ENCODE measurements around the gene GINS3.

The GINS3 gene

DNA sequence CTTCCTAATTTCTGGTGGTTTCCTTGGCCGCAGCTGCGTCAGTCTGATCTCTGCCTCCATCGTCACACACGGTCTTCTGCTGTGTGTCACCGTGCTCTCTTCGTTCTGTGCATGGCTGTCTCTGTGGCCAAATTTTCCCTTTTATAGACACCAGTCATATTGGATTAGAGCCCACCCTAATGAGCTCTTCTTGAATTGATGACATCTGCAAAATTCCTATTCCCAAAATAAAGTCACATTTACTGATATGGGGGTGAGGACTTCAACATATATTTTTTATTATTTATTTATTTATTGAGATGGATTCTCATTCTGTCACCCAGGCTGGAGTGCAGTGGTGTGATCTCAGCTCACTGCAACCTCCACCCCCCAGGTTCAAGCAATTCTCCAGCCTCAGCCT lies 38.4 kb downstream of the GINS3 start:
- DNase-seq (ENCODE audit: low spot score), result no peak
- in situ Hi-C loops (cut with MboI; ENCODE audit: low pct_unique_long_range_greater_than_20kb, low sequenced_read_pairs, unreplicated experiment), result no loop called here
- TF ChIP-seq, protein P1, sequence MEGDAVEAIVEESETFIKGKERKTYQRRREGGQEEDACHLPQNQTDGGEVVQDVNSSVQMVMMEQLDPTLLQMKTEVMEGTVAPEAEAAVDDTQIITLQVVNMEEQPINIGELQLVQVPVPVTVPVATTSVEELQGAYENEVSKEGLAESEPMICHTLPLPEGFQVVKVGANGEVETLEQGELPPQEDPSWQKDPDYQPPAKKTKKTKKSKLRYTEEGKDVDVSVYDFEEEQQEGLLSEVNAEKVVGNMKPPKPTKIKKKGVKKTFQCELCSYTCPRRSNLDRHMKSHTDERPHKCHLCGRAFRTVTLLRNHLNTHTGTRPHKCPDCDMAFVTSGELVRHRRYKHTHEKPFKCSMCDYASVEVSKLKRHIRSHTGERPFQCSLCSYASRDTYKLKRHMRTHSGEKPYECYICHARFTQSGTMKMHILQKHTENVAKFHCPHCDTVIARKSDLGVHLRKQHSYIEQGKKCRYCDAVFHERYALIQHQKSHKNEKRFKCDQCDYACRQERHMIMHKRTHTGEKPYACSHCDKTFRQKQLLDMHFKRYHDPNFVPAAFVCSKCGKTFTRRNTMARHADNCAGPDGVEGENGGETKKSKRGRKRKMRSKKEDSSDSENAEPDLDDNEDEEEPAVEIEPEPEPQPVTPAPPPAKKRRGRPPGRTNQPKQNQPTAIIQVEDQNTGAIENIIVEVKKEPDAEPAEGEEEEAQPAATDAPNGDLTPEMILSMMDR (IDR thresholded peaks at IDR 0.05; ENCODE audit: extremely low read depth, insufficient read depth, missing control alignments), result no peak

DNA sequence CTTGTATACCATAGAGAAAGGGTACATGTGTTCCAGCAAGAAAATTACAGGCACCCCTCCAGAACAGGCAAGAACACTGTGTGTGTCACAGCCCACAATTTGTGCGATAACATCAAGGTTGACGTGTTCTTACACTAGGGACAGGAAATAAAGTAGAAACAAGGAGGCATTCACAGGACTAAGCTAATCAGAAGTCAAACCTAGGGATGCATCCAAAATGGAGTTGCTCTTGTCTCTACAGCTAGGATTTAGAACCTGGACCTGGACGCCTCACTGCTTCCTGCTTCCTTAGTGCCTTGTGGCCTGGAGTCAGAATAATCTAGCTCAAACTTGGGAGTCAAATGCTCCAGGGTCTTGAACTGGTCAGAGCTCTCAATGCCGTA lies 41.3 kb downstream of the GINS3 start:
- DNase-seq (ENCODE audit: low spot score), result no peak
- in situ Hi-C loops (cut with MboI; ENCODE audit: low pct_unique_long_range_greater_than_20kb, low sequenced_read_pairs, unreplicated experiment), result no loop called here
- TF ChIP-seq, protein P1 (IDR thresholded peaks at IDR 0.05; ENCODE audit: extremely low read depth, insufficient read depth, missing control alignments), result no peak

DNA sequence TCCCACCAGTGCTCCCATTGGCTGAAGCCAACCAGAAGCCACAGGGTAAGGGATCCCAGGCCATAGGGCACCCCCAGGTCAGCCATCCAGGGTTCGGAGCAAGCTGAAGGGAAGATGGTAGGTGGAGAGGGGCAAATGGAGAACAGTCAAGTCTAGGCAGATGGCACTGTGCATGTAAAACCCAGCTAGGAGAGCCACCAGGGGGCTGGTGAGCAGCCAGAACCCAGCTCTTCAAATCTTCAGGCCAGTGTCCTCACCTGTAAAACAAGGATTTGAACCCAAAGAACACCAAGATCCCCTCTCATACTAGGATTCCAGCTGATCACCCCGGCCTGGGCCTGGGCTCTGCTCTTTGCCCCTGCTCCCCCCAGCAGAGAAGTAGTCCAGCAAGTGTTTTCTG lies 43.5 kb downstream of the GINS3 start:
- DNase-seq (ENCODE audit: low spot score), result no peak
- in situ Hi-C loops (cut with MboI; ENCODE audit: low pct_unique_long_range_greater_than_20kb, low sequenced_read_pairs, unreplicated experiment), result no loop called here
- TF ChIP-seq, protein P1 (IDR thresholded peaks at IDR 0.05; ENCODE audit: extremely low read depth, insufficient read depth, missing control alignments), result no peak

DNA sequence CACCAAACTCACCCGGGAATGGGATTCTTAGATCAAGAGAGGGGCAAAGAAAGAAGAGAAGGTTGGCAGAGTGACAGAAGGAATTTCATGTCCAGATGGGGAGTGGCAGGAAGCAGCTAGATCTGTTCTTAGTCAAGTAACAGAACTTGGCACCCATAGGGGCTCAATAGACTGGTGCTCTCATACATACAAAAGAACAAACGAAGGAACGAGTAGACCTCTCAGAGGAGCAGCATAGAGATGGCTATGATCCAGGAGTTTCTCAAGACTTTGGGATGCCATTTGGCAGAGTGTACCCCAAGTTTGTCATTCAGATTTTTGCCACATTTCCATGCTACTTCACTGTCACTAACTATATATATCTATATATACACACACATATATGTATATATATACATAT lies 47.9 kb downstream of the GINS3 start:
- no peak for DNase-seq (ENCODE audit: low spot score)
- in situ Hi-C loops (cut with MboI; ENCODE audit: low pct_unique_long_range_greater_than_20kb, low sequenced_read_pairs, unreplicated experiment), result no loop called here
- TF ChIP-seq, protein P1 (IDR thresholded peaks at IDR 0.05; ENCODE audit: extremely low read depth, insufficient read depth, missing control alignments), result no peak

DNA sequence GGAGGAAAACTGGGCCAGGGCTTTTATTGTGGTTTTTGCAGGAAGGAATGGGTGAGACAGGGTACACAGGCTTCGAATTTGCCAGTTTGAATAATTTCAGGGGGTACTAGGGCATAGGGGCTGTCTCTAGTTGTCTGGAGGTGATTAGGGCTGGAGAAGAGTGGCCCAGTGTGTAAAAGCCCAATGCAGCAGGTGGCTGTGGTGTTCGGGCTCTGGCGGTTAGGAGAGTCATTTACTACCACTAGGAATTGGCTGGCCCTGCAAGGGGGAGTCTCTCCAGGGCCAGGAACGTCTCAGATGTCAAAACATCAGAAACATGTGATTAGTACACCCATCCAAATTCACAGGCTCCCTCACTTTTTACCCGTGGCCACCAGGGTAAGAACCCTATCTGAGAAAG lies 50.3 kb downstream of the GINS3 start:
- in situ Hi-C loops (cut with MboI; ENCODE audit: low pct_unique_long_range_greater_than_20kb, low sequenced_read_pairs, unreplicated experiment), result no loop called here
- TF ChIP-seq, protein P1 (IDR thresholded peaks at IDR 0.05; ENCODE audit: extremely low read depth, insufficient read depth, missing control alignments), result no peak
- DNase-seq (ENCODE audit: low spot score), result no peak

DNA sequence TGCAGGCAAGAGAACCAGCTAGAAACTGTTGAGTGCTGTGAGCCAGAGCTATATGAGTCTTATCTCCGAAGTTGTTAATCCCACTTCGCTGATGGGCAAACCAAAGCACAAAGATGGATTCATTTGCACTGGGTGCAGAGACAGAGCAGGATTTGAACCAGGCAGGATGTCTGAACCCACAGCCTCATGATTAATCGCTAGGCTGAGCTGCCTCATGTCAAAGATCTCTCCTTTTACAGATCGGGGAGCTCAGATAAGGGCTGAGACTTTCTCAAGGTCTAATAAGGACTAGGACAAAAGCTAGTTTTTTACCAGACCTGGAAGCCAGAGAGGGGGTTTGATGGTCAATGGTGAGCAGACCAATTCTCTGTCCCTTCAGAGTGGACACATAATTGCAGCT lies 51.5 kb downstream of the GINS3 start:
- no peak for DNase-seq (ENCODE audit: low spot score)
- TF ChIP-seq, protein P1 (IDR thresholded peaks at IDR 0.05; ENCODE audit: extremely low read depth, insufficient read depth, missing control alignments), result no peak
- in situ Hi-C loops (cut with MboI; ENCODE audit: low pct_unique_long_range_greater_than_20kb, low sequenced_read_pairs, unreplicated experiment), result no loop called here

DNA sequence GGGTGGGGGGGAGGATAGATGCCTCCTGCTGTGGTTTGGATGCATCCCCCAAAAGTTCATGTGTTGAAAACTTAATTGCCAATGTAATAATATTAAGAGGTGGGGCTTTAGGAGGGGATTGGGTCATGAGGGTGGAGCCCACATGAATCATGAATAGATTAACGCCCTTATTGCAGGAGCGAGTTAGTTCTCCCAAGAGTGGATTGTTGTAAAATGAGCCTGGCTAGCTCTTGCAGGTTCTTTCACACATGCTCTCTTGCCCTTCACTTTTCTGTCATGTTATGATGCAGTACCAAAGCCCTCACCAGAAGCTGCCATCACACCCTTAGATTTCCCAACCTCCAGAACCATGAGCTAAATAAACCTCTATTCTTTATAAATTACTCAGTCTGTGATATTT lies 52.0 kb downstream of the GINS3 start:
- no peak for DNase-seq (ENCODE audit: low spot score)
- TF ChIP-seq, protein P1 (IDR thresholded peaks at IDR 0.05; ENCODE audit: extremely low read depth, insufficient read depth, missing control alignments), result no peak
- in situ Hi-C loops (cut with MboI; ENCODE audit: low pct_unique_long_range_greater_than_20kb, low sequenced_read_pairs, unreplicated experiment), result no loop called here

Data from GM13977 (cell line).